Activated naive CD4-positive, alpha-beta T cell treated with Interleukin-2 at 50 U/mL for 16 hours (primary cell): Measurements from ENCODE around the gene PIK3C2G.

Experiments used
- DNase-seq: peaks from one replicate; pipeline ENCODE4 v3.0.0-alpha.2; 2020

The PIK3C2G gene

GRCh38 chr12:18427520-18427919, 166.2 kb downstream of the PIK3C2G start:
- DNase-seq, result no peak

- no peak for DNase-seq
Measured at GRCh38 chr12:18428416-18428815, 167.1 kb downstream of the PIK3C2G start.

GRCh38 chr12:18429366-18429765, 168.0 kb downstream of the PIK3C2G start:
- DNase-seq, result no peak

GRCh38 chr12:18430425-18431048, 169.2 kb downstream of the PIK3C2G start:
- DNase-seq, result no peak

- DNase-seq, result no peak
Measured at GRCh38 chr12:18431771-18432170, 170.5 kb downstream of the PIK3C2G start.

GRCh38 chr12:18432206-18432605, 170.9 kb downstream of the PIK3C2G start:
- DNase-seq, result no peak

- DNase-seq, result no peak
Measured at GRCh38 chr12:18436170-18436569, 174.9 kb downstream of the PIK3C2G start.

- no peak for DNase-seq
Measured at GRCh38 chr12:18439541-18439940, 178.2 kb downstream of the PIK3C2G start.

GRCh38 chr12:18443768-18444437, 182.6 kb downstream of the PIK3C2G start:
- DNase-seq, result no peak

GRCh38 chr12:18446061-18446644, 184.8 kb downstream of the PIK3C2G start:
- DNase-seq, result no peak

- no peak for DNase-seq
Measured at GRCh38 chr12:18454330-18454729, 193.0 kb downstream of the PIK3C2G start.

- DNase-seq, result no peak
Measured at GRCh38 chr12:18456344-18456743, 195.0 kb downstream of the PIK3C2G start.

- no peak for DNase-seq
Measured at GRCh38 chr12:18457362-18457761, 196.0 kb downstream of the PIK3C2G start.

- no peak for DNase-seq
Measured at GRCh38 chr12:18461758-18462157, 200.4 kb downstream of the PIK3C2G start.

GRCh38 chr12:18462442-18462841, 201.1 kb downstream of the PIK3C2G start:
- no peak for DNase-seq

- DNase-seq, result no peak
Measured at GRCh38 chr12:18467620-18468245, 206.4 kb downstream of the PIK3C2G start.

- DNase-seq, result no peak
Measured at GRCh38 chr12:18468246-18469075, 207.1 kb downstream of the PIK3C2G start.

- no peak for DNase-seq
Measured at GRCh38 chr12:18470251-18470650, 208.9 kb downstream of the PIK3C2G start.

GRCh38 chr12:18472304-18472703, 211.0 kb downstream of the PIK3C2G start:
- DNase-seq, result no peak

GRCh38 chr12:18472806-18473205, 211.5 kb downstream of the PIK3C2G start:
- no peak for DNase-seq

- DNase-seq, result no peak
Measured at GRCh38 chr12:18476861-18477260, 215.5 kb downstream of the PIK3C2G start.

GRCh38 chr12:18479256-18479655, 217.9 kb downstream of the PIK3C2G start:
- no peak for DNase-seq

- DNase-seq, result no peak
Measured at GRCh38 chr12:18482601-18483120, 221.3 kb downstream of the PIK3C2G start.
